Colonic mucosa (tissue), 4 donors: Measurements from ENCODE around the gene PARP16. TPM values are rescaled to one million over a fixed set of nuclear protein-coding genes. Genes with fewer than 3 reads are reported as not detected.
"Not testable (repeated sequence)": the region's sequence is repeated elsewhere in the genome, so short reads cannot be mapped to it uniquely, and the experiment has no call there.

ENCODE experiments used
- DNase-seq: peaks from one replicate; pipeline ENCODE4 v3.0.0-alpha.2; 2020
- H3K27ac ChIP-seq: fragments of 200-600 bp; one replicate; pipeline ENCODE4 v1.8.0; 2021
- H3K27me3 ChIP-seq: fragments of 200-600 bp; one replicate; pipeline ENCODE4 v1.8.0; 2021
- H3K36me3 ChIP-seq: fragments of 200-600 bp; one replicate; pipeline ENCODE4 v1.8.0; 2021
- H3K4me1 ChIP-seq: fragments of 200-600 bp; one replicate; pipeline ENCODE4 v1.8.0; 2021; ENCODE audit warnings: mild to moderate bottlenecking
- H3K4me3 ChIP-seq: fragments of 200-600 bp; one replicate; pipeline ENCODE4 v1.8.0; 2021
- H3K9ac ChIP-seq, 2 donors: one replicate each; pipeline ENCODE4 v1.7.0; 2013; ENCODE audit warnings: control low read depth in 2 of 2, low read depth in 2 of 2, low read length in 2 of 2
- H3K9me3 ChIP-seq: fragments of 200-600 bp; one replicate; pipeline ENCODE4 v1.8.0; 2021
- intact Hi-C: fragments of 100-400 bp; cut with DNase I; formaldehyde crosslinking; loops from one replicate; pipeline ENCODE4 v1.14.1; 2022
- total RNA-seq, 2 donors: library from RNA; stranded (reverse); fragmentation: NEBNext Ultra II Directional in 1 of 2; extraction: Animal tissue kit (Norgen Biotek cat#: 25700) in 1 of 2; gene quantifications; one replicate each; pipeline ENCODE4 v1.2.1, GENCODE V29; 2021
- TF ChIP-seq, protein P1 (sequence below): fragments of 200-600 bp; IDR thresholded peaks from one replicate; pipeline ENCODE4 v1.8.0; 2022; ENCODE audit warnings: antibody characterized with exemption, mild to moderate bottlenecking
- donor health status: healthy.
- donor health status: DM: no; HTN: no; CAD: no.
- donor health status: DM: no; HTN: no; CAD: no.

The PARP16 gene
- total RNA-seq, 2 donors from 2014 or later = 9.5 to 9.9 TPM

DNA sequence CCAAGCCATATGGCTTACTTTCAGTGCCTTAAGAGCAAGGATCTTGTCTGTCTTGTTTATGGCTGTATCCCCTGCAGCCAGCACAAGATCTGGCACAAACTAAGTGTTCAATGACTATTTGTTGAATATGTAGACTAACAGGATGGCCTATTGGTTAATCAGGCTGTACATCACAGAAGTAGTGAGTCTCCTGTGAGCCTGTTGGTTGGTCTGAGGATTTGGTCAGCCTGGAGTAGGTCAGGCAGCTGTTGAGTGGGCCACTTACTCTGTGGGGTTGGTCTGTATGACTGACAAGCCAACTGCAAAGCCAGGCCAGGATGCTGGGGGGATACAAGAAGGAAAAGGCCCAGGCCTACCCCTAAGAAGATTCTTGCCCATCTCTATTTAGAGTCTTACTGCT, 42.0 kb downstream of the PARP16 start:
- Histone ChIP-seq H3K9me3 (no peaks in the 10 kb centered on the region), H3K27ac (no peak overlapping the region), H3K4me1 (no peaks in the 10 kb centered on the region), H3K36me3 (no peaks in the 10 kb centered on the region), H3K4me3 (no peak overlapping the region), H3K27me3 (no peaks in the 10 kb centered on the region), H3K9ac (no peak overlapping the region)
- TF ChIP-seq, protein P1, sequence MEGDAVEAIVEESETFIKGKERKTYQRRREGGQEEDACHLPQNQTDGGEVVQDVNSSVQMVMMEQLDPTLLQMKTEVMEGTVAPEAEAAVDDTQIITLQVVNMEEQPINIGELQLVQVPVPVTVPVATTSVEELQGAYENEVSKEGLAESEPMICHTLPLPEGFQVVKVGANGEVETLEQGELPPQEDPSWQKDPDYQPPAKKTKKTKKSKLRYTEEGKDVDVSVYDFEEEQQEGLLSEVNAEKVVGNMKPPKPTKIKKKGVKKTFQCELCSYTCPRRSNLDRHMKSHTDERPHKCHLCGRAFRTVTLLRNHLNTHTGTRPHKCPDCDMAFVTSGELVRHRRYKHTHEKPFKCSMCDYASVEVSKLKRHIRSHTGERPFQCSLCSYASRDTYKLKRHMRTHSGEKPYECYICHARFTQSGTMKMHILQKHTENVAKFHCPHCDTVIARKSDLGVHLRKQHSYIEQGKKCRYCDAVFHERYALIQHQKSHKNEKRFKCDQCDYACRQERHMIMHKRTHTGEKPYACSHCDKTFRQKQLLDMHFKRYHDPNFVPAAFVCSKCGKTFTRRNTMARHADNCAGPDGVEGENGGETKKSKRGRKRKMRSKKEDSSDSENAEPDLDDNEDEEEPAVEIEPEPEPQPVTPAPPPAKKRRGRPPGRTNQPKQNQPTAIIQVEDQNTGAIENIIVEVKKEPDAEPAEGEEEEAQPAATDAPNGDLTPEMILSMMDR = no peak
- no peak for DNase-seq
- intact Hi-C loops = no loop called here

DNA sequence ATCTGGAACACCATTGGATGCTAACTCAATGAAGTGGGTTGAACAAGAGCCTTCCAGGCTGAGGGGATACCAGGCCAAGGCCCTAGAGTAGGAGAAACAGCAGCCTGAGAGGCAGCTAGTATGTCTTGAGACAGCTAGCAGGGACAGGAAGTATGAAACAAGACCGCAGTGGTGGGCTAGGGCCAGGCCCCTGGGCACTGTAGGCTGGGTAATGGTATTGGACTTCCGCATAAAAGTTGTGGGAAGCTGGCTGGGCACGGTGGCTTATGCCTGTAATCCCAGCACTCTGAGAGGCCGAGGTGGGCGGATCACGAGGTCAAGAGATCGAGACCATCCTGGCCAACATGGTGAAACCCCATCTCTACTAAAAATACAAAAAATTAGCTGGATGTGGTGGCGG, 50.2 kb downstream of the PARP16 start:
- intact Hi-C loops, H3K4me1 ChIP-seq, H3K36me3 ChIP-seq, H3K4me3 ChIP-seq, H3K27ac ChIP-seq, DNase-seq, H3K27me3 ChIP-seq, H3K9ac ChIP-seq, H3K9me3 ChIP-seq: not testable (repeated sequence)

DNA sequence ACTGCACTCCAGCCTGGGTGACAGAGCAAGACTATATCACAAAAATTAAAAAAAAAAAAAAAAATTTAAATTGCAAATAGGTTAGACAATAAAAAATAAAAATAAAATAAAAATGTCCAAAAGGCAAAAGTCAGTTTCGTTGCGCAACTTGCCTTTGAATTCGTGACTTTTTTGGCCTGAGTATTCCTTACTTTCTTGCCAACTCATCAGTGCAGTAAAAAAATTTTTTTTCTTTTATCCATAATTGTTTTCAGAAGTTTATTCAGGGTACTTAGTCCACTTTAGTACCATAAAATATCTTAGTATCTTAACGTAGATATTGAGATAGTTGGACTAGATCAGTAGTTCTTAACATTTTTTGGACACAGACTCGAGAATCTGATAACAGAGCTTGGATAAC, 53.0 kb downstream of the PARP16 start:
- Histone ChIP-seq H3K4me3 (no peak overlapping the region), H3K9ac (no peak overlapping the region), H3K4me1 (no peaks in the 10 kb centered on the region), H3K9me3 (no peaks in the 10 kb centered on the region), H3K36me3 (no peaks in the 10 kb centered on the region), H3K27me3 (no peaks in the 10 kb centered on the region), H3K27ac (no peak overlapping the region)
- intact Hi-C loops = no loop called here
- TF ChIP-seq, protein P1 = no peak
- DNase-seq = no peak

DNA sequence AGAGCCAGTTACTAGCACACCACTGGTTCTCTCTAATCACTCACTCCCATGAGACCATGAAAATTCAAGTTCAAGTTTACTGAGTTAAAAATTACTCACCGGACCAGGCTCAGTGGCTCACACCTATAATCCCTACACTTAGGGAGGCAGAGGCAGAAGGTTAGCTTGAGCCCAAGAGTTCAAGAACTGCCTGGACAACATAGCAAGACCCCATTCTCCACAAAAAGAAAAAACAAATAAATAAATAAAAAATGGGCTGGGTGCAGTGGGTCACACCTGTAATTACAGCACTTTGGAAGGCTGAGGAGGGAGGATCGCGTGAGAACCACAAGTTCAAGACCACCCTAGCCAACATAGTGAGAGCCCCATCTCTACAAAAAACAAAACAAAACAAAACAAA, 54.2 kb downstream of the PARP16 start:
- no peaks in the 10 kb centered on the region for H3K27me3 ChIP-seq
- H3K9ac ChIP-seq = no peak overlapping the region
- intact Hi-C loops = no loop called here
- H3K9me3 ChIP-seq = no peaks in the 10 kb centered on the region
- no peak overlapping the region for H3K4me3 ChIP-seq
- TF ChIP-seq, protein P1 = no peak
- no peak overlapping the region for H3K27ac ChIP-seq
- DNase-seq = no peak
- H3K4me1 ChIP-seq = no peaks in the 10 kb centered on the region
- no peaks in the 10 kb centered on the region for H3K36me3 ChIP-seq

DNA sequence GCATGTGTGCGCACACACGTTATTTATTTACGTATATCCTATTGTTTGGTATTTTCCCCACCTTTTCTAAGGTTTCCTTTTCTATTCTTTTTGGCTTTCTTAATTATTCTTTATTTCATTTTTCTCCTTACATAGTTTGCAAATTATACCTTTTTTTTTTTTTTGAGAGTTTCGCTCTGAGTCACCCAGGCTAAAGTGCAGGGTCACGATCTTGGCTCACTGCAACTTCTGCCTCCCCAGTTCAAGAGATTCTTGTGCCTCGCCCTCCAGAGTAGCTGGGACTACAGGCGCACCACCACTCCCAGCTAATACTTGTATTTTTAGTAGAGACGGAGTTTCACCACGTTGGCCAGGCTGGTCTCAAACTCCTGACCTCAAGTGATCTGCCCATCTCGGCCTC, 55.4 kb downstream of the PARP16 start:
- TF ChIP-seq, protein P1 = no peak
- Histone ChIP-seq H3K27me3 (no peaks in the 10 kb centered on the region), H3K4me1 (no peaks in the 10 kb centered on the region), H3K4me3 (no peak overlapping the region), H3K27ac (no peak overlapping the region), H3K9me3 (no peaks in the 10 kb centered on the region), H3K36me3 (no peaks in the 10 kb centered on the region), H3K9ac (no peak overlapping the region)
- intact Hi-C loops = no loop called here
- DNase-seq = no peak

DNA sequence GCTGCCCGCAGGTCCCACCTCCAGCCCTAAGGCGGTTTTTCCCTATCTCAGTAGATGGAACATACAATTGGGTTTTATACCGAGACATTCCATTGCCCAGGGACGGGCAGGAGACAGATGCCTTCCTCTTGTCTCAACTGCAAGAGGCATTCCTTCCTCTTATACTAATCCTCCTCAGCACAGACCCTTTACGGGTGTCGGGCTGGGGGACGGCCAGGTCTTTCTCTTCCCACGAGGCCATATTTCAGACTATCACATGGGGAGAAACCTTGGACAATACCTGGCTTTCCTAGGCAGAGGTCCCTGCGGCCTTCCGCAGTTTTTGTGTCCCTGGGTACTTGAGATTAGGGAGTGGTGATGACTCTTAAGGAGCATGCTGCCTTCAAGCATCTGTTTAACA, 59.8 kb downstream of the PARP16 start:
- intact Hi-C loops, H3K27me3 ChIP-seq, H3K36me3 ChIP-seq: not testable (repeated sequence)

DNA sequence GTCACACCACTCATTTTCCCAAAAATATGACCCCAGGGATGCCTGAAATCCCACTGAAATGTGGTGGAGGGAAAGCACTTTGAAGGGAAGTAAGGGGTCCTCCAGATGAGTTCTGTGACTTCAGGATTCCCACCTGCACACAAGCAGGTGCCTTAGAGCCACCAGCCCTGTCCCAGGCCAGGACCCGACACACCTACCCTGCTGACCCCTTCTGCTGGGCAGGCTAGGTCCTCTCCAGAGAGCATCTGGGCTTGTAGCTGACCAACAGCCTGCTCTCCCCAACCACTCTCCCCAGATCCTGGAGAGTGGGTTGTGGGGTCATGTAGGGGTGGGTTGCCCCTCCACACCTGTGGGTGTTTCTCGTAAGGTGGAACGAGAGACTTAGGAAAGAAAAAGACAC, 60.5 kb downstream of the PARP16 start:
- TF ChIP-seq, protein P1 = no peak
- no peaks in the 10 kb centered on the region for H3K27me3 ChIP-seq

More for the DNA sequence above, 59.8 kb downstream of the PARP16 start:
- H3K27ac ChIP-seq, H3K4me3 ChIP-seq, DNase-seq, H3K9ac ChIP-seq, H3K9me3 ChIP-seq, H3K4me1 ChIP-seq: not testable (repeated sequence)

More for the DNA sequence above, 60.5 kb downstream of the PARP16 start:
- Histone ChIP-seq H3K9ac (no peak overlapping the region), H3K9me3 (no peaks in the 10 kb centered on the region), H3K27ac (no peak overlapping the region), H3K4me3 (no peak overlapping the region), H3K36me3 (no peaks in the 10 kb centered on the region), H3K4me1 (no peaks in the 10 kb centered on the region)
- intact Hi-C loops = no loop called here
- DNase-seq = no peak
